Lower leg skin (tissue), 3 donors: ENCODE results near the gene OR4K2.

Experiments used
- POLR2A ChIP-seq, 2 donors: fragments of 450-650 bp; IDR thresholded peaks; one replicate each; pipeline ENCODE4 v1.6.1; 2016 to 2017; ENCODE audit warnings: antibody characterized with exemption in 2 of 2, mild to moderate bottlenecking in 1 of 2, moderate library complexity in 1 of 2
- TF ChIP-seq, protein P1 (sequence below), 3 donors: fragments of 450-650 bp; IDR thresholded peaks; one replicate each; pipeline ENCODE4 v1.5.1; 2016; ENCODE audit warnings: antibody characterized with exemption in 3 of 3, mild to moderate bottlenecking in 3 of 3, moderate library complexity in 2 of 3

DNA sequence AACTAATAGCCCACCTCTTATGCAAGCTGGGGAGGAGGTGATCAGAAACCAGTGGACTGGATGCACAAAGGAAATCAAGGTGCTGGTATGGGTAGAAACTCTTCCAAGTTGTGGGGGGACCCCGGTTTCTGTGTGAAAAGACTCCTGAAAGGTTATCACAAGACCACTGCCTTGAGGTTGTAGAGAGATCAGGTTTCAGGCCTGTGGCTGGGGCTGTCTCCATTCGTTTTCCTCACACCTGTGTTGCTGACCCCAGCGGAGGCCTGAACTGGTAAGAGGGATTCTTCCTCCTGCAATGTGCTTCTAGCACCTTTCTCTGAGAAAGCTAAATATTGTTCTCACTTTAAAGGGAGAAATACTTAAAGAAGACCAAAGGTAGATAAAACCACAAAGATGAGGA, 36.2 kb downstream of the OR4K2 start:
- TF ChIP-seq POLR2A (IDR thresholded peaks at IDR 0.05): no peak
- TF ChIP-seq, protein P1, sequence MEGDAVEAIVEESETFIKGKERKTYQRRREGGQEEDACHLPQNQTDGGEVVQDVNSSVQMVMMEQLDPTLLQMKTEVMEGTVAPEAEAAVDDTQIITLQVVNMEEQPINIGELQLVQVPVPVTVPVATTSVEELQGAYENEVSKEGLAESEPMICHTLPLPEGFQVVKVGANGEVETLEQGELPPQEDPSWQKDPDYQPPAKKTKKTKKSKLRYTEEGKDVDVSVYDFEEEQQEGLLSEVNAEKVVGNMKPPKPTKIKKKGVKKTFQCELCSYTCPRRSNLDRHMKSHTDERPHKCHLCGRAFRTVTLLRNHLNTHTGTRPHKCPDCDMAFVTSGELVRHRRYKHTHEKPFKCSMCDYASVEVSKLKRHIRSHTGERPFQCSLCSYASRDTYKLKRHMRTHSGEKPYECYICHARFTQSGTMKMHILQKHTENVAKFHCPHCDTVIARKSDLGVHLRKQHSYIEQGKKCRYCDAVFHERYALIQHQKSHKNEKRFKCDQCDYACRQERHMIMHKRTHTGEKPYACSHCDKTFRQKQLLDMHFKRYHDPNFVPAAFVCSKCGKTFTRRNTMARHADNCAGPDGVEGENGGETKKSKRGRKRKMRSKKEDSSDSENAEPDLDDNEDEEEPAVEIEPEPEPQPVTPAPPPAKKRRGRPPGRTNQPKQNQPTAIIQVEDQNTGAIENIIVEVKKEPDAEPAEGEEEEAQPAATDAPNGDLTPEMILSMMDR (IDR thresholded peaks at IDR 0.05): no peak
